ENCODE data around the gene NOD1.

- TF ChIP-seq, protein P1, sequence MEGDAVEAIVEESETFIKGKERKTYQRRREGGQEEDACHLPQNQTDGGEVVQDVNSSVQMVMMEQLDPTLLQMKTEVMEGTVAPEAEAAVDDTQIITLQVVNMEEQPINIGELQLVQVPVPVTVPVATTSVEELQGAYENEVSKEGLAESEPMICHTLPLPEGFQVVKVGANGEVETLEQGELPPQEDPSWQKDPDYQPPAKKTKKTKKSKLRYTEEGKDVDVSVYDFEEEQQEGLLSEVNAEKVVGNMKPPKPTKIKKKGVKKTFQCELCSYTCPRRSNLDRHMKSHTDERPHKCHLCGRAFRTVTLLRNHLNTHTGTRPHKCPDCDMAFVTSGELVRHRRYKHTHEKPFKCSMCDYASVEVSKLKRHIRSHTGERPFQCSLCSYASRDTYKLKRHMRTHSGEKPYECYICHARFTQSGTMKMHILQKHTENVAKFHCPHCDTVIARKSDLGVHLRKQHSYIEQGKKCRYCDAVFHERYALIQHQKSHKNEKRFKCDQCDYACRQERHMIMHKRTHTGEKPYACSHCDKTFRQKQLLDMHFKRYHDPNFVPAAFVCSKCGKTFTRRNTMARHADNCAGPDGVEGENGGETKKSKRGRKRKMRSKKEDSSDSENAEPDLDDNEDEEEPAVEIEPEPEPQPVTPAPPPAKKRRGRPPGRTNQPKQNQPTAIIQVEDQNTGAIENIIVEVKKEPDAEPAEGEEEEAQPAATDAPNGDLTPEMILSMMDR (IDR thresholded peaks at IDR 0.05): no peak
- TF ChIP-seq POLR2A (IDR thresholded peaks at IDR 0.05) (no peak), POLR2AphosphoS5 (IDR thresholded peaks at IDR 0.05; ENCODE audit: insufficient read depth in 1 of 2, low read depth in 1 of 2) (no peak)
These were observed 42.9 kb upstream of the NOD1 start for GRCh38 chr7:30521532-30521931.
